PC-3 (cell line): ENCODE results near the gene SPCS2. TPM values are rescaled to one million over a fixed set of nuclear protein-coding genes. Genes with fewer than 3 reads are reported as not detected.

ENCODE experiments used
- ATAC-seq: fragments of 200-7000 bp; cut with Tn5 transposase; 2 replicates; pipeline ENCODE4 v1.9.1; 2020; ENCODE audit warnings: mild to moderate bottlenecking, moderate library complexity
- BruUV-seq: library from RNA; stranded (reverse); fragments of 400-500 nt; replicated peaks from 2 replicates; lab custom pipeline; 2021; lab: Mats Ljungman, UMichigan
- CTCF ChIA-PET: fragments of 300-600 bp; sonication (Branson Sonifier 250); formaldehyde crosslinking; loops from one replicate; lab custom pipeline; 2022; ENCODE audit warnings: antibody characterized with exemption; lab: Charles Lee
- POLR2A ChIA-PET: fragments of 300-600 bp; sonication (Branson Sonifier 250); formaldehyde crosslinking; loops from one replicate; lab custom pipeline; 2022; ENCODE audit warnings: antibody characterized with exemption; ENCODE audit not compliant: unreplicated experiment; lab: Charles Lee
- DNase-seq: peaks from one replicate; pipeline ENCODE4 v3.0.0-alpha.2; 2015
- H2AFZ ChIP-seq: fragments of 300-600 bp; sonication (generic); 2 replicates; pipeline ENCODE4 v1.6.0; 2016; ENCODE audit warnings: antibody characterized with exemption, low read length
- H3F3A ChIP-seq: fragments of 300-600 bp; sonication (generic); one replicate; pipeline ENCODE4 v1.6.0; 2017; ENCODE audit warnings: antibody characterized with exemption, low read length, control low read depth, mild to moderate bottlenecking; ENCODE audit not compliant: unreplicated experiment
- H3K27ac ChIP-seq: fragments of 300-600 bp; sonication (generic); 2 replicates; pipeline ENCODE4 v1.5.1; 2016; ENCODE audit warnings: mild to moderate bottlenecking, low read length
- H3K27me3 ChIP-seq: fragments of 300-600 bp; sonication (generic); 2 replicates; pipeline ENCODE4 v1.6.1; 2016; ENCODE audit warnings: low read length, mixed read lengths
- H3K36me3 ChIP-seq: fragments of 300-600 bp; sonication (generic); 2 replicates; pipeline ENCODE4 v1.6.1; 2016; ENCODE audit warnings: low read depth, mixed run types, low read length, mixed read lengths
- H3K4me1 ChIP-seq: fragments of 300-600 bp; sonication (generic); 2 replicates; pipeline ENCODE4 v1.5.1; 2016; ENCODE audit warnings: low read length; ENCODE audit not compliant: insufficient read depth
- H3K4me2 ChIP-seq: fragments of 300-600 bp; sonication (generic); 2 replicates; pipeline ENCODE4 v1.6.0; 2016; ENCODE audit warnings: low read length
- H3K4me3 ChIP-seq: fragments of 300-600 bp; sonication (generic); 2 replicates; pipeline ENCODE4 v1.5.1; 2016; ENCODE audit warnings: mild to moderate bottlenecking, low read length, mixed read lengths
- H3K79me2 ChIP-seq: fragments of 300-600 bp; sonication (generic); 2 replicates; pipeline ENCODE4 v1.6.1; 2017; ENCODE audit warnings: low read length, mixed read lengths
- H3K9ac ChIP-seq: fragments of 300-600 bp; sonication (generic); 2 replicates; pipeline ENCODE4 v1.6.0; 2016; ENCODE audit warnings: mild to moderate bottlenecking, low read length
- H3K9me2 ChIP-seq: fragments of 300-600 bp; sonication (generic); replicated peaks from 2 replicates; pipeline ENCODE4 v1.6.1; 2016; ENCODE audit warnings: mixed run types, low read length, mixed read lengths
- H3K9me3 ChIP-seq: fragments of 300-600 bp; sonication (generic); 2 replicates; pipeline ENCODE4 v1.6.1; 2016; ENCODE audit warnings: low read length, mixed read lengths
- H4K20me1 ChIP-seq: fragments of 300-600 bp; sonication (generic); 2 replicates; pipeline ENCODE4 v1.6.1; 2016; ENCODE audit warnings: low read length, mixed read lengths
- CTCF ChIP-seq: fragments of 300-600 bp; sonication (generic); conservative IDR thresholded peaks from 2 replicates; pipeline ENCODE4 v1.5.1; 2017; ENCODE audit warnings: antibody characterized with exemption, low read depth, mild to moderate bottlenecking, low read length
- EZH2 ChIP-seq: fragments of 300-600 bp; sonication (generic); IDR thresholded peaks from one replicate; pipeline ENCODE4 v1.6.1; 2017; ENCODE audit warnings: antibody characterized with exemption, mild to moderate bottlenecking, low read length; ENCODE audit not compliant: unreplicated experiment
- EZH2phosphoT487 ChIP-seq: fragments of 300-600 bp; sonication (generic); IDR thresholded peaks from 2 replicates; pipeline ENCODE4 v1.6.1; 2018; ENCODE audit warnings: mild to moderate bottlenecking, antibody characterized with exemption, low read length, borderline replicate concordance
- intact Hi-C: fragments of 100-400 bp; cut with micrococcal nuclease; formaldehyde crosslinking; loops from 2 replicates; pipeline ENCODE4 v1.9.0; 2023
- total RNA-seq: library from RNA; depleted of rRNA; stranded (reverse); fragments of >200 nt; gene quantifications from 2 replicates; pipeline ENCODE4 v1.2.3, GENCODE V29; 2014

The SPCS2 gene
- total RNA-seq, 1 experiment from 2014 or later: 129 TPM

GRCh38 chr11:75024764-75025211, 75.7 kb downstream of the SPCS2 start:
- TF ChIP-seq EZH2phosphoT487 (no peak), CTCF (no peak), EZH2 (no peak)
- Histone ChIP-seq H3K36me3 (no peaks in the 10 kb centered on the region), H3K4me2 (no peak overlapping the region), H3K27me3 (no peaks in the 10 kb centered on the region), H3K4me1 (no peaks in the 10 kb centered on the region), H2AFZ (no peak overlapping the region), H3F3A (no peaks in the 10 kb centered on the region), H3K79me2 (no peaks in the 10 kb centered on the region), H4K20me1 (no peaks in the 10 kb centered on the region), H3K9me2 (no peaks in the 10 kb centered on the region), H3K9me3 (no peaks in the 10 kb centered on the region), H3K27ac (no peak overlapping the region), H3K4me3 (no peak overlapping the region), H3K9ac (no peak overlapping the region)
- DNase-seq: no peak
- CTCF ChIA-PET: no interaction called here
- no TSS peak for BruUV-seq
- POLR2A ChIA-PET: no interaction called here
- ATAC-seq: no peak
- intact Hi-C loops: no loop called here

GRCh38 chr11:75025561-75025960, 76.5 kb downstream of the SPCS2 start:
- no peak for ATAC-seq

More at GRCh38 chr11:75025561-75025960, 76.5 kb downstream of the SPCS2 start:
- no peaks in the 10 kb centered on the region for H3K4me1 ChIP-seq
- no peak overlapping the region for H3K4me2 ChIP-seq
- no peak overlapping the region for H3K4me3 ChIP-seq
- DNase-seq: no peak
- H3K9ac ChIP-seq: no peak overlapping the region
- CTCF ChIA-PET: no interaction called here
- H3K9me3 ChIP-seq: no peaks in the 10 kb centered on the region
- no peaks in the 10 kb centered on the region for H3K36me3 ChIP-seq
- BruUV-seq: no TSS peak
- no peaks in the 10 kb centered on the region for H3K9me2 ChIP-seq
- POLR2A ChIA-PET: no interaction called here
- no peak overlapping the region for H3K27ac ChIP-seq
- no peaks in the 10 kb centered on the region for H3K27me3 ChIP-seq
- H4K20me1 ChIP-seq: no peaks in the 10 kb centered on the region
- TF ChIP-seq EZH2phosphoT487 (no peak), CTCF (no peak), EZH2 (no peak)
- H3K79me2 ChIP-seq: no peaks in the 10 kb centered on the region
- intact Hi-C loops: no loop called here
- H2AFZ ChIP-seq: no peak overlapping the region
- no peaks in the 10 kb centered on the region for H3F3A ChIP-seq
